ENCODE data around the gene PPP1R3C.

- no peak for TF ChIP-seq CTCF (IDR thresholded peaks at IDR 0.05)
- no peak for TF ChIP-seq POLR2AphosphoS5 (IDR thresholded peaks at IDR 0.05)
- TF ChIP-seq POLR2A (IDR thresholded peaks at IDR 0.05): no peak
- no peak for TF ChIP-seq EP300 (IDR thresholded peaks at IDR 0.05; ENCODE audit: low read depth)
These were observed 41.1 kb downstream of the PPP1R3C start for GRCh38 chr10:91591797-91592174.
